ENCODE data around the gene TBC1D19.

Gene TBC1D19

GRCh38 chr4:26717332-26717731 lies 133.4 kb downstream of the TBC1D19 start:
- peaks cover 8% of the 10 kb centered on the region for H3K4me1 ChIP-seq (ENCODE audit: control insufficient read depth, low read length)

GRCh38 chr4:26719954-26720552 lies 136.2 kb downstream of the TBC1D19 start:
- no peak overlapping the region for H3K27ac ChIP-seq (ENCODE audit: low read depth, low read length)
- no peaks in the 10 kb centered on the region for H3K36me3 ChIP-seq (ENCODE audit: control insufficient read depth, low read length)
- H3K9me3 ChIP-seq (ENCODE audit: control insufficient read depth, insufficient read depth, low read length): no peaks in the 10 kb centered on the region
- H3K27me3 ChIP-seq (ENCODE audit: control insufficient read depth, low read length): no peaks in the 10 kb centered on the region
- no peaks in the 10 kb centered on the region for H4K20me1 ChIP-seq (ENCODE audit: control insufficient read depth, insufficient read depth, low read depth, low read length)
- peaks cover 25% of the 10 kb centered on the region for H3K4me1 ChIP-seq (ENCODE audit: control insufficient read depth, low read length)
- H3K9me2 ChIP-seq (replicated peaks; ENCODE audit: control insufficient read depth, low read length): no peaks in the 10 kb centered on the region
- no peak overlapping the region for H3K4me3 ChIP-seq (ENCODE audit: low read length)
- no peak for TF ChIP-seq EZH2phosphoT487 (IDR thresholded peaks at IDR 0.05; ENCODE audit: borderline replicate concordance, low read length)
- TF ChIP-seq CTCF (IDR thresholded peaks at IDR 0.05; ENCODE audit: low read depth, low read length, poor library complexity, severe bottlenecking): peak; percentile 51
- no peak overlapping the region for H3K4me2 ChIP-seq (ENCODE audit: low read length)
- no peaks in the 10 kb centered on the region for H3K79me2 ChIP-seq (ENCODE audit: control insufficient read depth, low read length)
- no peaks in the 10 kb centered on the region for H3F3A ChIP-seq (ENCODE audit: control insufficient read depth, insufficient read depth)

More at GRCh38 chr4:26717332-26717731, 133.4 kb downstream of the TBC1D19 start:
- Histone ChIP-seq H3K9me2 (replicated peaks; ENCODE audit: control insufficient read depth, low read length) (no peaks in the 10 kb centered on the region), H3K27me3 (ENCODE audit: control insufficient read depth, low read length) (no peaks in the 10 kb centered on the region), H3K79me2 (ENCODE audit: control insufficient read depth, low read length) (no peaks in the 10 kb centered on the region), H3K36me3 (ENCODE audit: control insufficient read depth, low read length) (no peaks in the 10 kb centered on the region), H3K9me3 (ENCODE audit: control insufficient read depth, insufficient read depth, low read length) (no peaks in the 10 kb centered on the region), H3K27ac (ENCODE audit: low read depth, low read length) (no peak overlapping the region), H3K4me2 (ENCODE audit: low read length) (no peak overlapping the region), H4K20me1 (ENCODE audit: control insufficient read depth, insufficient read depth, low read depth, low read length) (no peaks in the 10 kb centered on the region), H3F3A (ENCODE audit: control insufficient read depth, insufficient read depth) (no peaks in the 10 kb centered on the region), H3K4me3 (ENCODE audit: low read length) (no peak overlapping the region)
- TF ChIP-seq CTCF (IDR thresholded peaks at IDR 0.05; ENCODE audit: low read depth, low read length, poor library complexity, severe bottlenecking) (no peak), EZH2phosphoT487 (IDR thresholded peaks at IDR 0.05; ENCODE audit: borderline replicate concordance, low read length) (no peak)

GRCh38 chr4:26721685-26722084 lies 137.8 kb downstream of the TBC1D19 start:
- Histone ChIP-seq H3K4me3 (ENCODE audit: low read length) (no peak overlapping the region), H3K4me2 (ENCODE audit: low read length) (no peak overlapping the region), H4K20me1 (ENCODE audit: control insufficient read depth, insufficient read depth, low read depth, low read length) (no peaks in the 10 kb centered on the region), H3K27ac (ENCODE audit: low read depth, low read length) (no peak overlapping the region), H3K9me2 (replicated peaks; ENCODE audit: control insufficient read depth, low read length) (no peaks in the 10 kb centered on the region), H3K27me3 (ENCODE audit: control insufficient read depth, low read length) (no peaks in the 10 kb centered on the region), H3K36me3 (ENCODE audit: control insufficient read depth, low read length) (no peaks in the 10 kb centered on the region), H3F3A (ENCODE audit: control insufficient read depth, insufficient read depth) (no peaks in the 10 kb centered on the region), H3K9me3 (ENCODE audit: control insufficient read depth, insufficient read depth, low read length) (no peaks in the 10 kb centered on the region), H3K79me2 (ENCODE audit: control insufficient read depth, low read length) (no peaks in the 10 kb centered on the region), H3K4me1 (ENCODE audit: control insufficient read depth, low read length) (peaks cover 25% of the 10 kb centered on the region)
- TF ChIP-seq CTCF (IDR thresholded peaks at IDR 0.05; ENCODE audit: low read depth, low read length, poor library complexity, severe bottlenecking) (no peak), EZH2phosphoT487 (IDR thresholded peaks at IDR 0.05; ENCODE audit: borderline replicate concordance, low read length) (no peak)

Measured in DOHH2 (cell line).